ENCODE measurements around the gene KRT85.
A peak's percentile ranks its signal among the peaks of the same experiment; 100 is the strongest.
"Not testable (repeated sequence)": the region's sequence is repeated elsewhere in the genome, so short reads cannot be mapped to it uniquely, and the experiment has no call there.

The KRT85 gene

DNA sequence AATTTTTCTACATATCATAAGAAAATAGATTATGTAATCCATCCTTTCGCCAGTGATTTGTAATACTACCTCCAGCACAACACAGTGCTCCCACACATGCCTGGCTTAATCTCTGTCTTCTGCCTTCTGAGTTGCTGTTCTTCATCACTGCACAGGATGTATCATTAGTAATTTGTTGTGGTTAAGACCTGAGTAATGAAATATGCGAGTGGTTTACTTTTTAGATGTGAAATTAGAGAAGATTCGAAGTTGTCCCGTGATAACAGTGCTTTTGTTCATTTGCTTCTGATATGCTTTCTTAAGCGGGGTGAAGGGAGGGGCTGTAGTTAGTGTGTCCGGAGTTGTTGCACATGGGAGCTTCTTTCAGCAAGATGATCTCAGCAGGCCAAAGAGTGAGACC is 18.1 kb downstream of the KRT85 start:
- DNase-seq (ENCODE audit: low read depth), result no peak

DNA sequence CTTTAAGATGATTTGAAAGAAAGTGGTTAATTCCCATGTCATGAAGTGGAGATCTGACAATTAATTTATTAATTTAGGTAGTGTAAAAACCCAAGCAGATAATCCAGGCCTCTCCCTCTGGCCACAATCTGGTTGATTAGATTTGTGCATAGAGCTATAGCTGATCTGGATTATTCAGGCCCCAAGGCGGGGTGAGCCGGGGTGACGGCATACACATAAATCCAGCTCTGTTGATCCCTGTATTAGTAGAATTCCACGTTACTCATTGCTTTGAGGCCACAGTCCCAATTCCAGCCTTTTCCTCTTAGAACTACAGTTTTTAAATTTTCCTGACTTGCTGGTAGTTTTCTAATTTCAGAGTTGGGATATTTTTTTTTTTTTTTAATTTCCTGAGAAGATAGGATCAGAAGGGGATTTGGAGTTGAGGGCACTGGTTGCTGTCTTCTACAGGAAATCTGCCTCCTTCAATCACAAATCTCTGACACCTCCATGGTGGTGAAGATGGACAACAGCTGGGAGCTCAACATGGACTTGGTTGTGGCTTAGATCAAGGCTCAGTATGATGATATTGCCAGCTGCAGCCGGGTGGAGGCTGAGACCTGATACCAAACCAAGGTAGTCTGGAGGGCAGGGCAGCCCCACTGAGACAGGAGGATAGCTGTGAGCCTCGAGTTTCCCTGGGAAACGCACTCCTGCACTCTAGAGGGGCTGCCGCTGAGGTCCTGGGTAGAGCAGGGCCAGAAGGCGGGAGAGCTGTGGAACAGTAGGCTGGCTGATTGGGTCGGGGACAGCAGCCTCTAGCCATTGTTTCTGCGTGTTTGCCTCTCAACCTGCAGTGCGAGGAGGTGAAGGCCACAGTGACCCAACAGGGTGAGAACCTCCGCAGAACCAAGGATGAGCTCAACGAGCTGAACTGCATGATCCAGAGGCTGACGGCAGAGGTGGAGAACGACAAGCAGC is 19.4 kb downstream of the KRT85 start:
- DNase-seq (ENCODE audit: low read depth), result no peak

DNA sequence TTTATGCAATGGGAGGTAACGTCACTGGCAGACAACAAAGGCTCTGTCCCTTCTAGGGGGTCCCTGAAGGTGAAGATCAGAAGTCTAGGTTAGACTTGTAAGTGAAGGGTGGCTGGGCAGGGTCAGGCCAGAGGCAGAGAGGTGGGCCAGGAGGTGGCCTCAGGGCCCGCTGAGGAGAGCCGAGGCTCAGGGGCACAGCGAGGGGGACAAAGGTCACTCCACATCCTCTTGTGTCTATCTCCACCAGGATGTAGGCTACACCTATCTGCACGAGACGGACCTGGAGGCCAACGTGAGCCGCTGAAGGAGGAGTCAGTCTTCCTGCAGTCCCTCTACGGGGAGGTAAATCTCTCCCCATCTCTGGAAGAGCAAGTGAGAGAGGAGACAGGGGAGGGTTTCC is 20.3 kb downstream of the KRT85 start:
- no peak for DNase-seq (ENCODE audit: low read depth)

DNA sequence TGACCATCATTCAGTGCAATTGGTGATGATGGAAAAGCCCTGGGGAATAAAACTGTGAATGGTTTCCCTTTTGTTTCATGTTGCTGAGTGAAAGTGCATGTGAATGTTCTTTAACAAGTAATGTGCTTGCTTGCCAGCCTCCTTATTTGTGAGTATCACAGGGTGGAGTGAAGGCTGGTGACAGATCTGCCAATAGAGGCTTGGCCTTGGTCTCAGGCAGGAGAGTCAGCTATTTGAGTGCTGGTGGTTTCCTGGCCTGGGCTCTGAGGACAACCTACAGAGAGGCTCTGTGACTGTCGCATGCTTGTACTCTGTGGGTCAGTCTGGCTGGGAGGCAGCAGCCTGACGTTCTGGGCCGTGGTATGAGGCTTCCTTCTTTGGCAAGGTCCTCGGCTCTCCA is 20.7 kb downstream of the KRT85 start:
- no peak for DNase-seq (ENCODE audit: low read depth)

DNA sequence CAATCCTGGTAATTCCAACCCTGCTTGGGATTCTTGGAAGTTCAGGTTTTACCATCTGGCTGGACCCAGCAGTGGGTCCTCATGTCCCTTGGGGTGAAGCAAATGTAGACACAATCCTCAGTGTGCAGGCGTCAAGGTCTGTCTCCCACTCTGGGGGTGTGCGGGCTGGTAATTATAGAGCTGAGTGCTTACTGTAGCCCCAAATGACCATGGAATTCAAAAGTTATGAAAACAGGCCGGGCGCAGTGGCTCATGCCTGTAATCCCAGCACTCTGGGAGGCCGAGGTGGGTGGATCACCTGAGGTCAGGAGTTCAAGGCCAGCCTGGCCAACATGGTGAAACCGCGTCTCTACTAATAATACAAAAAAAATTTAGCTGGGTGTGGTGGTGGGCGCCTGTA is 22.2 kb downstream of the KRT85 start:
- DNase-seq (ENCODE audit: low read depth), result not testable (repeated sequence)

DNA sequence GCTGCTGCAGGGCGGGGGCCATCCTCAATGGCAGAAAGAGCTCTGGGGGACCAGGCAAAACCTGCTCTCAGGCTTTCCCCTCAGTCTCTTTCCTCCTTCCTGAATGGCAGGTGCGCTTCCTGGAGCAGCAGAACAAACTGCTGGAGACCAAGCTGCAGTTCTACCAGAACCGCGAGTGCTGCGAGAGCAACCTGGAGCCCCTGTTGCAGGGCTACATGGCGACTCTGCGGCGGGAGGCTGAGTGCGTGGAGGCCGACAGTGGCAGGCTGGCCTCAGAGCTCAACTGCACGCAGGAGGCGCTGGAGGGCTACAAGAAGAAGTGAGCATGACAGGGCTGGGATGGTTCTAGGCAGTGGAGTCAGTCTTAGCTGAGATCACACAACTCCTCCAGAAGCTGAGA is 23.2 kb downstream of the KRT85 start:
- no peak for DNase-seq (ENCODE audit: low read depth)

DNA sequence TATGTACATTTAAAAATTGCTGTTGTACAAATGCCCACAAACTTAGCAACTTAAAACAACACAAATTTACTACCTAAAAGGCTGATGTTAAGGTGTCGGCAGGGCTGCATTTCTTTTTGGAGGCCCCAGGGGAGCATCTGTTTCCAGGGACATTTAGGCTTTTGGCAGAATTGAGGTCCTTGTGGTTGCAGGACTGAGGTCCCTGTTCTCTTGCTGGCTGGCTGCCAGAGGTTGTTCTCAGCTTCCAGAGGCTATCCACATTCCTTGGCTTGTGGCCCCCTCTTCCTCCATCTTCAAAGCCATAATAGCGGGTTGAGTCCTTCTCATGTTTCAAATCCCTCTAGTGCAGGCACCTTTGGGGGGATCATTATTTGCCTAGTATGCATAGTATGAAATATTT is 23.7 kb downstream of the KRT85 start:
- no peak for DNase-seq (ENCODE audit: low read depth)

DNA sequence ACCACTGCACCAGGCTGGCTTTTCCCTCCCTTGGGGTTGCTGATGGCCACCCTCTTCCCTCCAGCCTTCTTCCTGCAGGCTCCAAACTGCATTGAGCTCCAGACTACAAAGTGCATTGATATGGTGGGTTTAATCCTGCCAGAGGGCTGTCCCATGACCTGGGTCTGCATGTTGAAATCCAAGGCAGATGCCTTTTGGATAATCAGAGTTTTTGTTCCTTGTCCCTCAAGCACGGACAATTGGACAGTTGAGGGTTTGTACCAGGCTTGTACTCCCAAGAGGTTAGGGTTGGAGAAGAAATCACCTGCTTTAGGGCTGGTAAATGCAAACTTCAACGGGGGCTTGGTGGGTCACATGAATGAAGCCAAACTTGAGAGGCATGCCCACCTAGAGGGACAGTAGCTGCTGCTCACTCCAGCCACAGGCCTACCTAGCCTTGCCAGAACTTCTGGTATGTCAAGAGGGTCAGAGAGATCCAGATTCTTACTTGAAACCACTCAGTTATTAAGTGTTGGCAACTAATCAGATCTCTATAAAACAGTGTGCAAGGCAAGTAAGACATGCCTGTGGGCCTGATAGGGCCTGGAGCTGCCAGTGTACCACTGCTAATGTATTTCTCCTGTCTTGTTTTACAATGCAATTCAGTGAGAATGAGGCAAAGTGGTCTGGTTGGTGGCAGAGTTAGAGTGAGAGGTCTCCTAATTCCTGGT is 24.3 kb downstream of the KRT85 start:
- no peak for DNase-seq (ENCODE audit: low read depth)

DNA sequence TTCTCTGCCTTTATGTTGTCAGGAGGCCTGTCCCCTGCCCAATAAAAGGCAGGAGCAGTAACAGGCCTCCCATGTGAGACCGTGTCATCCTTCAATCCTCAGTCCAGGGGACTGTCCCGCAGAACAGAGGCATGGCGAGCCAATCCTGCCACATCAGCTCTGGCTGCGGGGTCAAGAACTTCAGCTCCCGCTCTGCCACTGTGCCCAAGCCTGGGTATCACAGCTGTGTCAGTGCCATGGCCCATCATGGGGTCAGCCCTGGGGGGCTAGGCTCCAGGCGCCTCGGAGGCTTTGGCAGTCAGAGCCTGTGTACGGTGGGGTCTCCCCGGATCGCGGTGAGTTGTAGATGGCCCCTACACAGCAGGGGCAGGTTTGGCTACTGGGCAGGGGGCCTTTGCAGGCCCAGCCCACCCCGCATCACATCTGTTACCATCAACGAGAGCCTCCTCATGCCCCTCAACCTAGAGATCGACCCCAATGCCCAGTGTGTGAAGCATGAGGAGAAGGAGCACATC is 26.2 kb downstream of the KRT85 start:
- no peak for DNase-seq (ENCODE audit: low read depth)

DNA sequence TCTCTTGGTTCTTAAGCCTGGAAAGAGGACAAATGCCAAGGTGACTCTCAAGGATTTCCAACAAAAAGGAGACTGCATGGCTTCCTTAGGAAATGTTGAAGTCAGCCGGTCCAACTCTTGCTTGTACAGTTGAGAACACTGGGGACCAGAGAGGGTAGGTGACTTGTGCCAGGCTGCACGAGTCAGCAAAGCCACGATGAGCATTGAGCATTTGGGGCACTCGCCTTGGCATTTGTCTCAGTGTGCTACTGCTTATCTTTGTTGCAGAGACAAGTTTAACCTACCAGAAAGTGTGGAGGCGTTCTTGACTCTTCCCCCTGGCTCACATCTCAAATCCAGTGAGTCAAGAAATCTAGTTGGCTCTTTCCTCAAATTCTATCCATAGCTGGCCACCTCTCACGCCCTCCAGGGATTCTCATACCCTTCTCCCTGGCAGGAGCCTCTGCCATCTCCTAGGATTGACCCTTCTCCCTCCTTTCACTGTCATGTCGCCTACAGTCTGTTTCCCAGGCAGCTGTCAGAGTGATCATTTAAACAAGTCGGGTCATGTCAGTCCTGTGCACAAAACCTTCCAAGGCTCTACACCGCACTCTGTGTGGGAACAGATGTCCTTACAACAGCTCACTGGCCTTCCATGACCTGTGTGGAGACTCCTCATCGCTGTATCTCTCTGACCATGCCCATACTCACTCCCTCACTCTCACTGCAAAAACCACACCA is 28.9 kb downstream of the KRT85 start:
- DNase-seq (ENCODE audit: low read depth), result no peak

DNA sequence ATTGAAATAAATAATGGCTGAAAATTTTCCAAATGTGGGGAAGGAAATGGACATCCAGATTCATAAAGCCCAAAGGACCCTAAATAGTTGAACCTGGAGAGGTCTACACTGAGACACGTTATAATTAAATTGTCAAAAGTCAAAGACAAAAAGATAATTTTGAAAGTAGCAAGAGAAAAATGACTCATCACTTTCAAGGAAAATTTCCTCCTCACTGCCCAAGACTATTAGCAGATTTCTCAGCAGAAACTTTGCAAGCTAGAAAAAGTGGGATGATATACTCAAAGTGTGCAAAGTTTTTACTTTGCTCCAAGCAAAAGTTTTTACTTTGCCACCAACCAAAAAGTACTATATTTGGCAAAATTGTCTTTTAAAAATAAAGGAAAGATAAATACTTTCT is 30.2 kb downstream of the KRT85 start:
- DNase-seq (ENCODE audit: low read depth), result no peak

DNA sequence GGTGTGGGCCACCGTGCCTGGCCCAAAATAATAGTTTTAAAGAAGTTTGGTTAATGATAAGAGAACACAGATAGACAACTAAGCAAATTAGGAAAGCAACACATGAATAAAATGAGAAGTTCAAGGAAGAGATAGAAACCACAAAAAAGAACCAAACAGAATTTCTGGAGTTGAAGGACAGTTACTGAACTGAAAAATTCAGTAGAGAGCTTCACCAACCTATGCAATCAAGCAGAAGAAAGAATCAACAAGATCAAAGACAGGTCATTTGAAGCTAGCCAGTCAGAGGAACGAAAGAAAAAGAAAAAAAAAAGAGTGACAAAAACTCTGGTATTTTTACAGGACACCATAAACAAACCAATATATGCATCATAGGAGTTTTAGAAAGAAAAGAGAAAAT is 30.6 kb downstream of the KRT85 start:
- no peak for DNase-seq (ENCODE audit: low read depth)

DNA sequence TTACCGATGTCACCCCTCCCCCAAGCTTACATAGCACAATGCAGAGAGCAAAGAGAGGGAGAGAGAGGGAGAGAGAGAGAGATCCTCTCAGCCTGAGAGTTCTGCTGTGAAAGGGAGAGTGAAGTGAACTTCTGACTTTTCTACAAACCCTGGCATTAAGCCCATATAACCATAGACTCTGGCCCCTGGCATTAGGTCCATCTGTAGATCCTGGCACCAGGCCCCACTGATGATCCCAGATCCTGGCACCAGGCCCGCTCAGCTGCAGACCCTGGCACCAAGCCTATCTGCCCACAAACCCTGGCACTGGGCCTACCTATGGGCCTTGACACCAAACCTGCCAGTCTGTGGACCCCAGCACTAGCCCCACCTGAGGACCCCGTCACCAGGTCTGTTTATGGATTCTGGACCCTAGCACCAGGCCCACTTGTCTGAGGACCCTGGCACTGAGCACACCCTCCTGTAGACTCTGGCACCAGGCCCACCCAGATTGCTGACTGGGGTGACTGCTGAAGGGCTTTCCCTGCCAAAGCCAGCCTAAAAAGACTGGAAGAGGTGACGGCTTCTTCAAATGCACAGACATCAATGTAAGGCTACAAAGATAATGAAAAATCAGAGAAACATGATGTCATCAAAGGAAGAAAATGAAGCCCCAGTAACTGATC is 31.6 kb downstream of the KRT85 start:
- no peak for DNase-seq (ENCODE audit: low read depth)

DNA sequence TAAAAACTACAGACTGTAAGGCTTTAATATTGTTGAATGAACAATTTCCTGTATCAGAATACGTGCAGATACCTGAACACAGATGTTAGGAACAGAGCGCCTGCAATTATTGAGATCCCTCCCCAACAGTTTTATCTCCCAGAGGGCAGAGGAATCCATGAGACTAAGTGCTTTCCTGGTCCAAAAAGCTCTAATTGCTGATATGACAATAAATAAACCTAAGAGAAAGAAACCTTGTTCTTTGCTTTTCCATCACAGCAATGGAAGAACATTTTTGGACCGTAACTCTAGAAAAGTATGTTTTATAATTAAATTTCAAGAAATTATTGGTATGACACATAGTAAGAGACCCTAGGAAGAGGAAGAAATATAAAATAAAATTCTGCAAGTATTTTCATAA is 33.1 kb downstream of the KRT85 start:
- DNase-seq (ENCODE audit: low read depth), result no peak

DNA sequence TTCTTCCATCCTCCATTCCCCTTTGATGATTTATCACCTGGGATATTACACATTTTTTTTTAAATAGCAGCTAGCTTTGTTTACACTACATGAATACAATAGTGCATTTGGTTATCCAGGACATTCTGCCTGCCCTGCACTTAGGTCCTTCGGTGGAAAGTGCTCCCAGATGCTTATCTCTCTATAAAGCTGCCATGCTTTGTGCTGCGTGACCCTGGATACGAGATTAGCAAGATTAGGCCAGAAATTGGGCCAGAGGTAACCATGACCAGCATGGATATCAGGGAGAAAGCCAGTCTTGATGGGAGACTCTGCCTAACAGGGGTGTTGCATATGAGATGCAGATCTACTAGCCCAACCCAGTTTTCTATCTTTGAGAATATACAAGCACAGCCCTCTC is 34.0 kb downstream of the KRT85 start:
- no peak for DNase-seq (ENCODE audit: low read depth)

DNA sequence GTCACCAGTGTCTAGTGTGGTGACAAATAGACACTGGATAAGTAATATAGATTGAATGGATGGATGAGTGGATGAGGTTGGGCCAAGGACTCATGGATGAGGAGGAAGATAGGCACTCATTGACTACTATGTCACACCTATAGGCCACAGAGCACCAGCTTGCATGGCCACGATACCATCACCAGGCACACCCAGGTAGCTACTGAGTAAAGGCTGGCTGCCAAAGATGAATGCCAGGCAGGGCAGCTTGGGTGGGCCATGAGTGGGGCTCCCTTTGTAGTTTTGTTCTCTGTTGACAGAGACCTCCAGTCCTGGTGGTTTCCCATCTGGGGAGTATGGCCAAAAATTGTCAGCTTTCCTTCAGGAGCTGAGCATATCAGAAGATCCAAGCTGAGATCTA is 34.9 kb downstream of the KRT85 start:
- DNase-seq (ENCODE audit: low read depth), result no peak

DNA sequence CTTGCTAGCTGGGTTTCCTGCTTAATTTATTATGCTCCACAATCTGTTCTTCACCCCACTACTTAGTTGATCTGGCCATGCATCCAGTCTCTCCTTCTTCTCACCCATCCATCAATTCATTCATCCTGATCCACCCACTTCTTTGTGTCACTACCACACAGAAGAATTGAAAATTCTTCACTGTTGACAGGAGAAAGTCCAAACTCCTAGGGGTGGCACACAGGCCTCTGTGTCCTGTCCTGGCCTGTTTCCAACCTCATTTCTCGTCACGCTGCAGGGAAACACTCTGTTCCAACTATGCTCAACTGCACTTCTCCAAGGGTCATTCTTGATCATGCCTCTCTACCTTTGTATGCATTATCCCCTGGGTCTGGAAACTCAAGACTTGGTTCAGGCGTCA is 35.4 kb downstream of the KRT85 start:
- DNase-seq (ENCODE audit: low read depth), result no peak

DNA sequence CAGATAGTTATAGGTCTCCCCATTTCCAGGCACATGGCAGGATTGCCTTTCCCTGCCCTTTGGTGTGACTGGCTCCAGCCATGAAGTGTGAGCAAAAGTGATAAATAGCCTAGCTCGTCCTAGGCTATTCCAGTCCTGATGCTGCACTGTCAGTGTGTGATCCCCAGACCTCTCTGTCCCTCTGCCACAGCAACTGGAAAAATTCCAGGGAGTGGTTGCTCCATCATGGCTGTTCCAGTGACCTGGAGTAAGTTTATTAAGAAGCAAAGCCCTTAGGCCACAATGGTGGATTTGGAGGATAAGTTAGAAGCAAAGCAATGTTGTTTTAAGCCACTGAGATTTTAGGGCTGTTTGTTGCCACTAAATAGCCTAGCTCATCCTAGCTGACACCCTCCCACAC is 36.2 kb downstream of the KRT85 start:
- DNase-seq (ENCODE audit: low read depth), result no peak

DNA sequence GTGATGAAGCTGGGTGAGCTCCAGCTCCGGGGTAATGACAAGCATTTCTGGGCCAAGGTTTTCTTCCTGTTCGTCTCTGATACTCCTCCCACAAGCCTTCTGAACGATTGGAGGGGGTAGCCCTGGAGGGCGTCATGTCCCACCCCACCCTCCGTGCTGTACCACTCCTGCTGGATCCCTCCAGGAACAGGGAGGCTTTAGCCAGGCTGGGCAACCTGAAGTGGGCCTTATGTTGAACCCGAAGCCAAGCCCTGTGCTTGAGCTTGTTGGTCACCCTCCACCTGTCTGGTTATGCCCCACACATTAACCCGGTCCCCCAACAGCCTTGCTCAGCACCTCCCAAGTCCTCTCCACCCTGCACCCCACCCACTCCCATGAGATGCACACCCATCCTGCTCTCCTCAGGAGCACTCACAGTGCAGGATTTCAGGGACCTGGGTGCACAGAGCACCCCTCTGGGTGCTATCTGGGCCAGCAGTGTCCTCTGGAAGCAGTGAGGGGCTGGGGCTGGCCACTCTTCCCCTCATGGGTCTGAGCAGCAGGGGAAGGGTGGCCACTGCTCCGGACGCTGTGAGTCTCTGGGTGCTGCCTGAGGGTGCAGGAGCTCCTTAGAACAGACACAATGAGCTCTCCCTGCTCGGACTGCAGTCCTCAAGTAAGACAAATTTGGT is 39.3 kb downstream of the KRT85 start:
- no peak for DNase-seq (ENCODE audit: low read depth)

DNA sequence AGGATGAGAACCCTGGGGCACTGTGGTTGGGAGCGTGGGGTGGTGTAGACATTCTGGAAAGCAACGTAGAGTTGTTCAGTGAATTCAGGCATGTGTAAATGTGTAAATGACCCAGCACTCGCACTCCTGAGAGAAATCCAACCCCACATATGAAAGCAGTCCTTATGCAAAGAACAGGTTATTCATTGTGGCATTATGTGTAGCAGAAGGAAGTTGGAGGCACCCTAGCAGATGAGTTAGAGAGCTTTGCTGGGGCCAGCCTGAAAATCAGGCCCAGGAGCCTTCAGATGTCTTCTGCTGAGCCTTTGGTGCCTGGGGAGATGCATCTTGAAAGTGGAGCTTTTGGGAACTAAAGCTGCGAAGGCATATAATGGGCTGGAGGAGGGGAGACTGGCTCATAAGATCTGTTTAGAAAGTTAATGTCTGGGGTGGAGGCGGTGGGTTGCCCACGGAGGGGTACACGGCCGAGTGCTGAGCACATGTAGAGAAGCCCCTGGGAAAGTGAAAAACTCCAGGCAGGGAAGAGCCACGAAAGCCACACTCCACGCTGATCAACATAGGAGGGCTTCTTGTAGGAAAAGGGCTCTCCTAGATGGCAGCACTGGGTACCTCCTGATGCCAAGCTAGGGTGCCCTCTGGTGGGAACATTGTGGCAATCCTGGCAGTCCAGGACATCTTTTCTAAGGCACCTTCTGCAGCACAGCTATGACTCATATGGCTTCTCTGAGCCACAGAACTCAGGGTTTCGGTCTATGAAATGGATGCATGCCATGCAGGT is 40.0 kb downstream of the KRT85 start:
- DNase-seq (ENCODE audit: low read depth), result peak; percentile 83

DNA sequence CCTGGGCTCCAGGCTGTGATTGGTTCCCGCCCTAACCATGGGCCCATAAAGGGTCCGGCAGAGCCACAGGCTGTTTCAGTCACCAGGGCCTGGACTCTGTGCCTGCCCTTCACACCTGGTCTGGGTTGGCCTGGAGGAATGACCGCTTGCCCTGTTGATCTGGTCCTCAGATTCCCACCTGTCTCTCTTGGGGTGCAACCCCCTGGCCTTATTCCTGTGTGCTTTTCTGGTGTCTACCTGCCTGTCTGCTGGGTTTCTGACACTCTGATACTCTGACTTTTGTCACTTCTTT is 43.2 kb downstream of the KRT85 start:
- no peak for DNase-seq (ENCODE audit: low read depth)

Measured in stromal cell of bone marrow (primary cell).